IMR-90 (cell line): ENCODE measurements around the gene LAMTOR1. TPM values are rescaled to one million over a fixed set of nuclear protein-coding genes. Genes with fewer than 3 reads are reported as not detected.

Experiments
- ATAC-seq: fragments of 200-7000 bp; cut with Tn5 transposase; 2 replicates; pipeline ENCODE4 v1.9.1; 2020; ENCODE audit warnings: low read depth, mild to moderate bottlenecking, moderate library complexity
- BruUV-seq: library from RNA; stranded (reverse); fragments of 400-500 nt; replicated peaks from 2 replicates; lab custom pipeline; 2021; lab: Mats Ljungman, UMichigan
- CTCF ChIA-PET: fragments of 300-600 bp; formaldehyde crosslinking; extraction: SDS; loops from one replicate; lab custom pipeline; 2021; ENCODE audit warnings: antibody characterized with exemption; lab: Yijun Ruan, JAX
- POLR2A ChIA-PET: fragments of 300-600 bp; sonication (Branson Sonifier 250); formaldehyde crosslinking; loops from one replicate; lab custom pipeline; 2022; ENCODE audit warnings: antibody characterized with exemption; ENCODE audit not compliant: unreplicated experiment; lab: Charles Lee
- DNase-seq: peaks from one replicate; pipeline ENCODE4 v3.0.0; 2013
- H2AFZ ChIP-seq: replicated peaks from 2 replicates; pipeline ENCODE3; 2013; ENCODE audit warnings: low read length, mild to moderate bottlenecking; ENCODE audit not compliant: poor library complexity
- H2AK5ac ChIP-seq: 2 replicates; pipeline ENCODE4 v1.6.1; 2013; ENCODE audit warnings: low read depth, low read length, inconsistent platforms
- H2AK9ac ChIP-seq: replicated peaks from 2 replicates; pipeline ENCODE3; 2013; ENCODE audit warnings: mild to moderate bottlenecking, low read depth, low read length, moderate library complexity; ENCODE audit not compliant: poor library complexity
- H2BK120ac ChIP-seq: 2 replicates; pipeline ENCODE4 v1.6.1; 2013; ENCODE audit warnings: low read depth, low read length, inconsistent platforms
- H2BK15ac ChIP-seq: 3 replicates; pipeline ENCODE4 v1.6.1; 2013; ENCODE audit warnings: low read depth, low read length, inconsistent platforms
- H2BK20ac ChIP-seq: 2 replicates; pipeline ENCODE4 v1.6.1; 2013; ENCODE audit warnings: low read depth, mild to moderate bottlenecking, inconsistent platforms, low read length, moderate library complexity
- H2BK5ac ChIP-seq: 2 replicates; pipeline ENCODE4 v1.6.1; 2013; ENCODE audit warnings: mild to moderate bottlenecking, low read depth, low read length, inconsistent platforms; ENCODE audit not compliant: poor library complexity, severe bottlenecking
- H3K14ac ChIP-seq: replicated peaks from 2 replicates; pipeline ENCODE4 v1.6.1; 2013; ENCODE audit warnings: low read depth, low read length, inconsistent platforms
- H3K18ac ChIP-seq: 2 replicates; pipeline ENCODE4 v1.6.1; 2013; ENCODE audit warnings: low read depth, low read length, control low read depth
- H3K23ac ChIP-seq: 2 replicates; pipeline ENCODE4 v1.6.1; 2013; ENCODE audit warnings: low read depth, low read length, inconsistent platforms
- H3K27ac ChIP-seq: 2 replicates; pipeline ENCODE4 v1.5.1; 2013; ENCODE audit warnings: mild to moderate bottlenecking, control low read depth, low read length; ENCODE audit not compliant: insufficient read depth
- H3K27me3 ChIP-seq: 2 replicates; pipeline ENCODE4 v1.6.1; 2013; ENCODE audit warnings: low read length; ENCODE audit not compliant: control insufficient read depth, insufficient read depth
- H3K36me3 ChIP-seq: 2 replicates; pipeline ENCODE4 v1.6.1; 2013; ENCODE audit warnings: low read length, mixed read lengths; ENCODE audit not compliant: control insufficient read depth, insufficient read depth
- H3K4ac ChIP-seq: 2 replicates; pipeline ENCODE4 v1.6.1; 2013; ENCODE audit warnings: low read depth, low read length, inconsistent platforms
- H3K4me1 ChIP-seq: 2 replicates; pipeline ENCODE4 v1.6.1; 2013; ENCODE audit warnings: low read length, mixed read lengths; ENCODE audit not compliant: control insufficient read depth, insufficient read depth
- H3K4me2 ChIP-seq: 2 replicates; pipeline ENCODE4 v1.6.1; 2013; ENCODE audit warnings: low read depth, mild to moderate bottlenecking, control low read depth, low read length, moderate library complexity
- H3K4me3 ChIP-seq: 2 replicates; pipeline ENCODE4 v1.5.1; 2013; ENCODE audit warnings: low read depth, mild to moderate bottlenecking, control low read depth, low read length, moderate library complexity; ENCODE audit not compliant: insufficient read depth
- H3K56ac ChIP-seq: 2 replicates; pipeline ENCODE4 v1.6.1; 2013; ENCODE audit warnings: low read length, inconsistent platforms; ENCODE audit not compliant: insufficient read depth; ENCODE audit errors: extremely low read depth
- H3K79me1 ChIP-seq, 2 experiments: 2 replicates each; pipeline ENCODE4 v1.6.1; 2013; ENCODE audit warnings: low read length in 2 of 2, inconsistent platforms in 1 of 2, low read depth in 1 of 2
- H3K9ac ChIP-seq: 2 replicates; pipeline ENCODE4 v1.6.1; 2013; ENCODE audit warnings: low read depth, low read length, control low read depth
- H3K9me1 ChIP-seq: 2 replicates; pipeline ENCODE4 v1.6.1; 2013; ENCODE audit warnings: low read length, inconsistent platforms; ENCODE audit not compliant: insufficient read depth
- H3K9me3 ChIP-seq: 2 replicates; pipeline ENCODE4 v1.6.1; 2013; ENCODE audit warnings: low read length; ENCODE audit not compliant: control insufficient read depth, insufficient read depth
- H4K20me1 ChIP-seq: 2 replicates; pipeline ENCODE4 v1.6.1; 2013; ENCODE audit warnings: low read length, inconsistent platforms; ENCODE audit not compliant: insufficient read depth
- H4K5ac ChIP-seq: 2 replicates; pipeline ENCODE4 v1.6.1; 2013; ENCODE audit warnings: mild to moderate bottlenecking, low read depth, low read length, control low read depth
- H4K8ac ChIP-seq, 2 experiments: 2 replicates each; pipeline ENCODE4 v1.6.1; 2013; ENCODE audit warnings: low read depth in 2 of 2, low read length in 2 of 2, control low read depth in 1 of 2, inconsistent platforms in 1 of 2
- H4K91ac ChIP-seq: 2 replicates; pipeline ENCODE4 v1.6.1; 2013; ENCODE audit warnings: low read depth, low read length, inconsistent platforms; ENCODE audit not compliant: insufficient read depth
- BHLHE40 ChIP-seq: fragments of 150-350 bp; IDR thresholded peaks from 2 replicates; pipeline ENCODE4 v1.6.1; 2016; ENCODE audit warnings: mild to moderate bottlenecking, low read depth, low read length
- POLR2A ChIP-seq: IDR thresholded peaks from 2 replicates; pipeline ENCODE4 v1.6.1; 2012; ENCODE audit warnings: mild to moderate bottlenecking, low read depth, low read length
- RAD21 ChIP-seq: IDR thresholded peaks from 2 replicates; pipeline ENCODE4 v1.6.1; 2012; ENCODE audit warnings: low read length, improper control_type of control experiment
- RCOR1 ChIP-seq: IDR thresholded peaks from 2 replicates; pipeline ENCODE4 v1.6.1; 2012; ENCODE audit warnings: mild to moderate bottlenecking, low read length, improper control_type of control experiment; ENCODE audit not compliant: insufficient replicate concordance
- RFX5 ChIP-seq: IDR thresholded peaks from 2 replicates; pipeline ENCODE4 v1.8.0; 2012; ENCODE audit warnings: low read depth, mild to moderate bottlenecking, low read length, moderate library complexity
- WGBS, 2 experiments: methylation state at CpG; one replicate each; pipeline versions ENCODE4 v1.1.5 to v1.1.7; 2013; ENCODE audit warnings: missing lambda C conversion rate in 2 of 2; ENCODE audit not compliant: insufficient read length in 1 of 2; ENCODE audit errors: extremely low coverage in 2 of 2; 5-methylcytosine and 5-hydroxymethylcytosine counted together
- dilution Hi-C: fragments of 300-500 bp; cut with HindIII; formaldehyde crosslinking; loops from one replicate; pipeline ENCODE4 v1.14.3; 2018; ENCODE audit warnings: low sequenced_read_pairs; ENCODE audit not compliant: unreplicated experiment
- in situ Hi-C: fragments of 300-500 bp; cut with MboI; formaldehyde crosslinking; loops from 3 replicates; pipeline ENCODE4 v1.14.3; 2019; ENCODE audit warnings: low sequenced_read_pairs, inconsistent platforms, mixed read lengths
- intact Hi-C: fragments of 100-400 bp; cut with micrococcal nuclease; formaldehyde crosslinking; loops from 2 replicates; pipeline ENCODE4 v1.10.0; 2022
- polyA plus RNA-seq, 3 experiments: library from polyadenylated mRNA; depleted of rRNA; stranded (reverse); fragments of >200 nt; gene quantifications; 2 replicates each; pipeline ENCODE4 v1.2.3, GENCODE V29; 2012; ENCODE audit warnings: low replicate concordance in 1 of 3
- total RNA-seq: library from RNA; depleted of rRNA; stranded (reverse); fragments of >200 nt; gene quantifications from 2 replicates; pipeline ENCODE4 v1.2.3, GENCODE V29; 2012
- TF ChIP-seq, protein P1 (sequence below): conservative IDR thresholded peaks from 2 replicates; pipeline ENCODE4 v1.5.1; 2012; ENCODE audit warnings: mild to moderate bottlenecking, low read depth, low read length, improper control_type of control experiment
- TF ChIP-seq, protein P2 (sequence below): fragments of 150-350 bp; IDR thresholded peaks from 2 replicates; pipeline ENCODE4 v1.6.1; 2016; ENCODE audit warnings: low read depth, mild to moderate bottlenecking, low read length, moderate library complexity, borderline replicate concordance

The LAMTOR1 gene
- total and polyA plus RNA-seq, 2 of the 4 experiments (the other 2 are of a cell fraction): 126 to 137 TPM

DNA sequence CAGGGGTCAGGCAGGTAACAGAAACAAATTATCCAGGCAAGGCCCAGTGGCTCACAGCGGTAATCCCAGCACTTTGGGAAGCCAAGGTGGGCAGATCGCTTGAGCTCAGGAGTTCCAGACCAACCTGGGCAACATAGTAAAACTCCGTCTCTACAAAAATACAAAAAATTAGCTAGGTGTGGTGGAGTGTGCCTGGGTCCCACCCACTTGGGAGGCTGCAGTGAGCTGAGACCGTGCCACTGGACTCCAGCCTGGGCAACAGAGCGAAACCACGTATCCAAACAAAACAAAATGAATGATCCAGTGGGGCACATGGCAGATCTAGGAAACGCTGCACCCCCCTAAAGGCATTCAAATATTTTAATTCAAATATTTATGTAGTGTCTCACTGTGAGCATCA is 32.6 kb downstream of the LAMTOR1 start:
- no TSS peak for BruUV-seq
- Histone ChIP-seq H3K9me3 (no peaks in the 10 kb centered on the region), H2BK120ac (peak overlapping the region; percentile 75), H4K5ac (peak overlapping the region; percentile 34), H3K4me3 (no peak overlapping the region), H2AFZ (no peak overlapping the region), H3K27ac (peak overlapping the region; percentile 74), H4K20me1 (peaks cover 7% of the 10 kb centered on the region; the same call in 1 of the 2 replicates), H3K56ac (peak overlapping the region; percentile 67), H2BK5ac (peak overlapping the region; percentile 86), H3K23ac (peak overlapping the region; percentile 4; the same call in 1 of the 2 replicates), H3K18ac (peak overlapping the region; percentile 73; the same call in 1 of the 2 replicates), H3K9ac (peak overlapping the region; percentile 40), H3K4me1 (peaks cover 32% of the 10 kb centered on the region), H2BK20ac (peak overlapping the region; percentile 77), H2BK15ac (peak overlapping the region; percentile 86; the same call in 2 of the 3 replicates), H2AK9ac (no peak overlapping the region), H3K4ac (peak overlapping the region; percentile 85), H3K14ac (peak overlapping the region; percentile 55), H4K91ac (peak overlapping the region; percentile 79), H3K9me1 (peaks cover 24% of the 10 kb centered on the region), H3K27me3 (no peaks in the 10 kb centered on the region), H3K79me1 (peaks cover 40 to 72% of the 10 kb centered on the region in 2 experiments), H4K8ac (peak overlapping the region; percentile 26 to 92), H2AK5ac (peak overlapping the region; percentile 90), H3K4me2 (peak overlapping the region; percentile 0; the same call in 1 of the 2 replicates), H3K36me3 (no peaks in the 10 kb centered on the region; the same call in 1 of the 2 replicates)
- dilution Hi-C loops: no loop called here
- CTCF ChIA-PET: no interaction called here
- intact Hi-C loops: no loop called here
- in situ Hi-C loops: no loop called here
- TF ChIP-seq RCOR1: no peak
- no peak for TF ChIP-seq RFX5
- TF ChIP-seq, protein P1, sequence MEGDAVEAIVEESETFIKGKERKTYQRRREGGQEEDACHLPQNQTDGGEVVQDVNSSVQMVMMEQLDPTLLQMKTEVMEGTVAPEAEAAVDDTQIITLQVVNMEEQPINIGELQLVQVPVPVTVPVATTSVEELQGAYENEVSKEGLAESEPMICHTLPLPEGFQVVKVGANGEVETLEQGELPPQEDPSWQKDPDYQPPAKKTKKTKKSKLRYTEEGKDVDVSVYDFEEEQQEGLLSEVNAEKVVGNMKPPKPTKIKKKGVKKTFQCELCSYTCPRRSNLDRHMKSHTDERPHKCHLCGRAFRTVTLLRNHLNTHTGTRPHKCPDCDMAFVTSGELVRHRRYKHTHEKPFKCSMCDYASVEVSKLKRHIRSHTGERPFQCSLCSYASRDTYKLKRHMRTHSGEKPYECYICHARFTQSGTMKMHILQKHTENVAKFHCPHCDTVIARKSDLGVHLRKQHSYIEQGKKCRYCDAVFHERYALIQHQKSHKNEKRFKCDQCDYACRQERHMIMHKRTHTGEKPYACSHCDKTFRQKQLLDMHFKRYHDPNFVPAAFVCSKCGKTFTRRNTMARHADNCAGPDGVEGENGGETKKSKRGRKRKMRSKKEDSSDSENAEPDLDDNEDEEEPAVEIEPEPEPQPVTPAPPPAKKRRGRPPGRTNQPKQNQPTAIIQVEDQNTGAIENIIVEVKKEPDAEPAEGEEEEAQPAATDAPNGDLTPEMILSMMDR: no peak
- no peak for TF ChIP-seq POLR2A
- no peak for TF ChIP-seq BHLHE40
- TF ChIP-seq, protein P2, sequence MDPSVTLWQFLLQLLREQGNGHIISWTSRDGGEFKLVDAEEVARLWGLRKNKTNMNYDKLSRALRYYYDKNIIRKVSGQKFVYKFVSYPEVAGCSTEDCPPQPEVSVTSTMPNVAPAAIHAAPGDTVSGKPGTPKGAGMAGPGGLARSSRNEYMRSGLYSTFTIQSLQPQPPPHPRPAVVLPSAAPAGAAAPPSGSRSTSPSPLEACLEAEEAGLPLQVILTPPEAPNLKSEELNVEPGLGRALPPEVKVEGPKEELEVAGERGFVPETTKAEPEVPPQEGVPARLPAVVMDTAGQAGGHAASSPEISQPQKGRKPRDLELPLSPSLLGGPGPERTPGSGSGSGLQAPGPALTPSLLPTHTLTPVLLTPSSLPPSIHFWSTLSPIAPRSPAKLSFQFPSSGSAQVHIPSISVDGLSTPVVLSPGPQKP: no peak
- no peak for TF ChIP-seq RAD21
- WGBS, 2 experiments: no CpG with 5 or more reads among the region's 7 CpGs
- ATAC-seq: no peak
- no peak for DNase-seq
- POLR2A ChIA-PET: no interaction called here
